Activated T-cell treated with anti-CD3 and anti-CD28 coated beads, Interleukin-2, amount 50 U/mL, for 1 hour (primary cell): ENCODE data around the gene ECHDC3.
"Not testable (repeated sequence)": the region's sequence is repeated elsewhere in the genome, so short reads cannot be mapped to it uniquely, and the experiment has no call there.

Source experiments
- DNase-seq: peaks from one replicate; pipeline ENCODE4 v3.0.0-alpha.2; 2020

ECHDC3 gene

GRCh38 chr10:11742009-11742778, at the start of gene ECHDC3:
TSS of gene ECHDC3 (plus strand) at chr10:11742382. CDS start at chr10:11742577, 195 bp downstream.
- DNase-seq: peak; percentile 73

GRCh38 chr10:11693376-11693775, 48.8 kb upstream of the ECHDC3 start:
- no peak for DNase-seq

GRCh38 chr10:11695779-11696178, 46.4 kb upstream of the ECHDC3 start:
- no peak for DNase-seq

- DNase-seq: no peak
Measured at GRCh38 chr10:11697718-11698527, 44.3 kb upstream of the ECHDC3 start.

GRCh38 chr10:11698691-11699549, 43.3 kb upstream of the ECHDC3 start:
- no peak for DNase-seq

- no peak for DNase-seq
Measured at GRCh38 chr10:11699550-11700097, 42.6 kb upstream of the ECHDC3 start.

GRCh38 chr10:11700539-11700938, 41.6 kb upstream of the ECHDC3 start:
- DNase-seq: no peak

- DNase-seq: no peak
Measured at GRCh38 chr10:11701451-11702095, 40.6 kb upstream of the ECHDC3 start.

- DNase-seq: no peak
Measured at GRCh38 chr10:11702264-11702663, 39.9 kb upstream of the ECHDC3 start.

- DNase-seq: no peak
Measured at GRCh38 chr10:11704092-11704491, 38.1 kb upstream of the ECHDC3 start.

- no peak for DNase-seq
Measured at GRCh38 chr10:11705722-11706121, 36.5 kb upstream of the ECHDC3 start.

- no peak for DNase-seq
Measured at GRCh38 chr10:11706895-11707567, 35.2 kb upstream of the ECHDC3 start.

GRCh38 chr10:11707624-11708350, 34.4 kb upstream of the ECHDC3 start:
- no peak for DNase-seq

GRCh38 chr10:11708801-11709200, 33.4 kb upstream of the ECHDC3 start:
- DNase-seq: not testable (repeated sequence)

- no peak for DNase-seq
Measured at GRCh38 chr10:11712744-11713143, 29.4 kb upstream of the ECHDC3 start.

GRCh38 chr10:11713186-11713743, 28.9 kb upstream of the ECHDC3 start:
- DNase-seq: no peak

- no peak for DNase-seq
Measured at GRCh38 chr10:11713963-11714362, 28.2 kb upstream of the ECHDC3 start.

- no peak for DNase-seq
Measured at GRCh38 chr10:11714750-11715365, 27.3 kb upstream of the ECHDC3 start.

- no peak for DNase-seq
Measured at GRCh38 chr10:11715815-11716494, 26.2 kb upstream of the ECHDC3 start.

GRCh38 chr10:11716686-11717085, 25.5 kb upstream of the ECHDC3 start:
- no peak for DNase-seq
